HG03196 (cell line): ENCODE results near the gene PRXL2C.
"Not testable (repeated sequence)": the region's sequence is repeated elsewhere in the genome, so short reads cannot be mapped to it uniquely, and the experiment has no call there.

Experiments
- ATAC-seq: cut with Tn5 transposase; IDR thresholded peaks from one replicate; pipeline ENCODE4 v1.9.1; 2021; ENCODE audit not compliant: unreplicated experiment

The PRXL2C gene

DNA sequence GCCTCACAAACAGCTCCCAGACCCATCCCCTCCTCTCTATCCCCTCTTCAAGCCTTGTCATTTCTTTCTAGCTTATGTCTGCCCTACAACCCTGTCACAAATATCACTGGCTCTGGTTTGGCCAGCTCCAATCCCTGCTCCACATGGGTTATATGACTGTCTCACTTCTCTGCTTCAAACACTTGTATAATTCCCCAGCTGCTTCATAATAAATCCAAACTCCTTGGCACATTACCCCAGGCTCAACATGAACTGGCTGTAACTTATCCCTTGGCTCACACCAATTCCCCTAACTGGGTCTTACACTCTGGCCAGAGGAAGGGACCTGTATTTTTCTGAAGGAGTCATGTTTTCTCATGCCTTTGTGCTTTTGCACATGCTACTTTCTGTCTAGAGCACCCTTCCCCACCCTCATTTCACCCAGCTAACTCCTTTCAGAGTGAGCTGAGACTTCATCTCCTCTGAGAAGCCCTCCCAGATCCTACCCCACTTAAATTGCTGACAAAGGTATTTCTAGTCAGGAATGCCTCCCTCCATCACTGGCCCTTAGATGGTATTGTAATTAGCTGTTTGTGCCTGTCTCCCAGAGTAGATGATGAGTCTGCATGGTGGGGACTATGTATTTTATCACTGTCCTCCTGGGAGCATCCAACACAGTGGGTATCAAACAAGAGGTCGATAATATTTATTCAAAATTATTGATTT lies 5.3 kb downstream of the PRXL2C start:
- no peak for ATAC-seq

DNA sequence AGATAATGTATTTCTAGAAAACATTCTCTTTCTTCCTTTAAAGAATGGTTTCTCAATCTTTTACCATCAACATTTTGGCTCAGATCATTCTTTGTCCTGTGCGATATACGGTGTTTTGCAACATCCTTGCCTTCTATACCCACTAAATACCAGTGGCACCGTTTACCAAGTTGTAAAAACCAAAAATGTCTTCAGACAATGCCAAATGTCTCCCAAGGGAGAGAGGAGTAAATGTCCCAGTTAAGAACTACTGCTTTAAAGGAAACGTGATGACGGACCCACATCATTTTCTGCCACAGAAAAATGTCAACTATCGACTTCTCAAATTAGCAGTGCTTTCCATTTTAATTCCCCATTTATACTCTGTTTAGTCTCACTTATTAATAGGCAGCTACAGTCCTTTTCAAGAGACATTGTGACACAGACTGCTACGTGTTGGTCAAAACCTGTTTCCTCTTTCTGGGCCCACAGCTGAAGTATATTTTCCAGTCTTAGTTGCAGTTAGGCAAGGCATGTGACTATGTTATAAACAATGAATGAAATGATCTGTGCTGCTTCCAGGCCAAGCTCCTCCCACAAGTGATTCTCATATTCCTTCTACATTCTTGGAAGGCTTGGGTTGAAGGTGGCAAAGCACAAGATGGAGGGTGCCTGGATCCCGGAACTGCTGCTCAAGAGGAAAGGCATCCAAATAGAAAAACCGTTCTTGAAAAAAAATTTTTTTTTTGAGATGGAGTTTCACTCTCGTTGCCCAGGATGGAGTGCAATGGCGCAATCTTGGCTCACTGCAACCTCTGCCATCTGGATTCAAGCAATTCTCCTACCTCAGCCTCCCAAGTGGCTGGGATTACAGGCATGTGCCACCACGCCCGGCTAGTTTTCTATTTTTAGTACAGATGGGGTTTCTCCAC lies 8.8 kb downstream of the PRXL2C start:
- ATAC-seq, result no peak

DNA sequence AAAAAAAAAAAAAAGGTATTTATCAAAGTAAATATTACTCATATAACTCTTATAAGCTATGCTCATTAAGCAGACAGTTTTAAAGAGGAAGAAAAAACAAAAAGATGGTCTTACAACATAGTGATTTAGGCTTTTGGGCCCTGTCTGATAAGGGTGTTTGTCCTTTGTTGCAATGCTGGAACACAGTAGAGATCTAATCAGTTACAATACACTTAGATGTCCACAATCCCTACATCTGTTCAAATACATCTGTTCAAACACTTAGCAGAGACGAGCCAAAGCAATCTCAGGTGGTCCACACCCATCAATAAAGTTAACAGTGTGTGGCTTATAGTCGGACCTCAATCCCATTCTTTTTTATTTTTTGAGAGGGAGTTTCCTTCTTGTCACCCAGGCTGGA lies 11.0 kb downstream of the PRXL2C start:
- ATAC-seq, result no peak

DNA sequence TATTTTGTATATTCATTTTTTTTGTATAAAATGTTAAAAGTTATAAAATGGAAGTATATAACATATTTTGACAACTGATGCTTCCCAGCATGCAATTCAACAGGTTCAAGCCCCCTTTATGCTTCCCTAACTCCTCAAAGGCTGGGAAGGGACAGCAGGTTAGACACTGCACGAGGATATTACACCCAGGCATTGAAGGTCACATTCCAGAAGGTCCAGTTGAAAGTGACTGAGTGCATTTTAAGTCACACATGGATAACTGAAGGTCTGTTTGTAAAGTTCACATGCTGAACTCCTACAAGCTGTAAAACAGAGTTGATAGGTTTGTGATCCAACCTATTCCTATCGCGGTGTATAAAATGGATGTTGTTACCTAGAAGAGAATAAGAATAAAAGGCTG lies 13.6 kb downstream of the PRXL2C start:
- ATAC-seq, result no peak

DNA sequence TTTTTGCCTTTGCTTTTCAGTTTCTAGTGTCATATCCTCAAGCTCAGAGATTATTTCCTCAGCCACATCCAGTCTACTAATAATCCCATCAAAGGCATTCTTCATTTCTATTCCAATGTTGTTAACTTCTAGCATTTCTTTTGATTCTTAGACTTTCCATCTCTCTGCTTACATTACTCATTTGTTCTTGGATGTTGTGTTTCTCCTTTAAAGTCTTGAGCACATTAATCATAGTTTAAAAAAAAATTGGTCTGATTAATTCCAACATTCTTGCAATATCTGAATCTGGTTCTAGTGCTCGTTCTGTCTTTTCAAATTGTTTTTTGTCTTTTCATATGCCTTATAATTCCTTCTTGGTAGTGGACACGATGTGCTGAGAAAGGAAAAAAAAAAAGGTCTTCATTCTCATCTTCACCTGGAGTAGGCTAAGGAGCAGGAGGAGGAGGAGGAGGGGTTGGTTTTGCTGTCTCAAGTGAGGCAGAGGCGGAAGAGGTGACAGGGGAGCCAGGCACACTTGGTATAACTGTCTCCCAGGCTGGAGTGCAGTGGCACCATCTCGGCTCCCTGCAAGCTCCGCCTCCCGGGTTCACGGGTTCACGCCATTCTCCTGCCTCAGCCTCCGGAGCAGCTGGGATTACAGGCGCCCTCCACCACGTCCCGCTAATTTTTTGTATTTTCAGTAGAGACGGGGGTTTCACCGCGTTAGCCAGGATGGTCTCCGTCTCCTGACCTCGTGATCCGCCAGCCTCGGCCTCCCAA lies 16.3 kb downstream of the PRXL2C start:
- no peak for ATAC-seq

DNA sequence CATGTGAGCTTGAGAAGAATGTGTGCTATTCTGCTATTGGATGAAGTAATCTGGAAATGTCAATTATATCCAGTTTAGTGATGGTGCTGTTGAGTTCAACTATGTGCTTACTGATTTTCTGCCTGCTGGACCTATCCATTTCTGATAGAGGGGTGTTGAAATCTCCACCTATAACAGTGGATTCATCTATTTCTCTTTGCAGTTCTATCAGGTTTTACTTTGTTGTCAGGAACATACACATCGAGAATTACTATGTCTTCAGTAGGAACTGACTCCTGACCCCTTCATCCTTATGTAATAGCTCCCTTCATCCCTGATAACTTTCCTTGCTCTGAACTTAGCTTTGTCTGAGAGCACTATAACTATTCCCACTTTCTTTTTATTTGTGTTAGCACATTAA lies 18.7 kb downstream of the PRXL2C start:
- ATAC-seq, result no peak

DNA sequence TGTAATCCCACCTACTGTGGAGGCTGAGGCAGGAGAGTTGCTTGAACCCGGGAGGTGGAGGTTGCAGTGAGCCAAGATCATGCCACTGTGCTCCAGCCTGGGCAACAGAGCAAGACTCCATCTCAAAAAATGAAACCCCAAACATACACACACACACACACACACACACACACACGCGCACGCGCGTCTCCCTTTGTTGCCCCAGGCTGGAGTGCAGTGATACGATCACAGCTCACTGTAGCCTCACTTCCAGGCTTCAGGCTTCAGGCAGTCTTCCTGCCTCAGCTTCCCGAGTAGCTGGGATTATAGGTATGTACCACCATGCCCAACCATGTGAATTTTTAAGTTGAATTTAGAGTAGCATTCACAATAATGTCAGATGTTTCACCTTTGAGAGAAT lies 21.5 kb downstream of the PRXL2C start:
- ATAC-seq, result not testable (repeated sequence)

DNA sequence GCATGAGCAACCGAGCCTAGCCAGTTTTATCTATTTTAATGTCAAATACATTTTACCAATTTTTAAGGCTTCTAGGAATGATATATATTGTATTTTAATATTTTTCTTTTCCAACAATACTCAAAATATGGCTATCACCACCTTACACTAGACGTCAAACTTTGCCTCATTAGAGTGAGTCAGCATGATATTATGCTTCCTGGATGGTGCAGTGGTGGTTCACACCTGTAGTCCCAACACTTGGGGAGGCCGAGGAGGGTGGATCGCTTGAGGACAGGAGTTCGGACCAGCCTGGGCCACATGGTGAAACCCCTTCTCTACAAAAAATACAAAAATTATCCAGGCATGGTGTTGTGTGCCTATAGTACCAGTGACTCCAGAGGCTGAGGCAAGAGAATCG lies 28.2 kb downstream of the PRXL2C start:
- ATAC-seq, result no peak

DNA sequence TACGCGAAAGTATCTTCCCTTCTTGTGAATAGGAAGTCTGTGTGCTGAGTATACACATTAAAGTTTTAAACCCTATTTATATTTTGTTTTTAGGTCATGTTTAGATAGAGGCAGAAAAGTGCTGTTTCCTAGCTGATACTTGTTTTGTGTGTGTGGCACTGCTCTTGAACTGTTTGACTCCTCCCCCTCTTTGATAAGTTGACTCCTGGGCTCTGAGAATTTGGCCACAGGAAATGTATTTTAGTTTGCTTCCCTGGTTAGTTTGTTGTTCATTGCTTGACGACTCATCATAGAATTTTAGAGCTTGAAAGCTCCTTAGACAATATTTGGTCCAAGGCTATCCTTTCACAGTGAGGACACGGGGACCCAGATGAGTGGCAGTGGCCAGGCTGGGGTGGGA lies 33.5 kb downstream of the PRXL2C start:
- no peak for ATAC-seq

DNA sequence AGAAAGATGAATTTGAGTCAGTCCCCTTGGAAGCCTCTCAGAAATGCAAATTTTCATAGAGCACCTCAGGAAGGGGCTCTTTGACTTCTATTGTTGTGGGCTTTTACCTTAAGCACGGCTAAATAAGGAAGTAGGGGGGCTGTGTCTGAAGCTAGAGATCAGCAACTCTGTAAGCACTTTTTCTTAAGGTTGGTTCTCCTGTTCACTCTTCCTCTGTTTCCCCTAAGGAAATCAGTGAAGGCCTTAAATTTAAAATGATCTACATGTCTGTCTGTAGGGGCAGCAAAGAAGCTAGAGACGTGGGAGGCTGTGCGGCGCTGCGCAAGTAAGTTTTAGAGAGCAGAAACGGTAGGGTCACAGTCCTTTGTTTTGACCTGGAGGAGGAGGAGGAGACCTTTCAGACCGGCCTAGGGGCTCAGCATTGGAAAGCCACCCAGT lies 34.3 kb downstream of the PRXL2C start:
- ATAC-seq, result no peak

DNA sequence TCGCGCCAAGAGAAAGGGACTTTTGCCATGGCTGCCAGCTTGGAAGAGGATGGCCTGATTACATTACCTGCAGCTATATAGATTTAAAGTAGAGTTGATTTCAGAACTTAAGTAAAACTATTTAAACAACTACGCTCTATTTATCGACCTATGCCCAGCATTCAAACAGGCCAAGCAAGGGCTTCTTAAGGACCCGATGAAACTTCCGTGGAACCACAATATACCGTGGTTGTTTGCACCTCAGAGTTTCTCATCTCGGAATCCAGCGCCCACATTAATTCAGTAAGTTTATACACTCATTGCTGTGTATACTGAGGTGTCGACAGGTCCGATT lies 35.0 kb downstream of the PRXL2C start:
- no peak for ATAC-seq

DNA sequence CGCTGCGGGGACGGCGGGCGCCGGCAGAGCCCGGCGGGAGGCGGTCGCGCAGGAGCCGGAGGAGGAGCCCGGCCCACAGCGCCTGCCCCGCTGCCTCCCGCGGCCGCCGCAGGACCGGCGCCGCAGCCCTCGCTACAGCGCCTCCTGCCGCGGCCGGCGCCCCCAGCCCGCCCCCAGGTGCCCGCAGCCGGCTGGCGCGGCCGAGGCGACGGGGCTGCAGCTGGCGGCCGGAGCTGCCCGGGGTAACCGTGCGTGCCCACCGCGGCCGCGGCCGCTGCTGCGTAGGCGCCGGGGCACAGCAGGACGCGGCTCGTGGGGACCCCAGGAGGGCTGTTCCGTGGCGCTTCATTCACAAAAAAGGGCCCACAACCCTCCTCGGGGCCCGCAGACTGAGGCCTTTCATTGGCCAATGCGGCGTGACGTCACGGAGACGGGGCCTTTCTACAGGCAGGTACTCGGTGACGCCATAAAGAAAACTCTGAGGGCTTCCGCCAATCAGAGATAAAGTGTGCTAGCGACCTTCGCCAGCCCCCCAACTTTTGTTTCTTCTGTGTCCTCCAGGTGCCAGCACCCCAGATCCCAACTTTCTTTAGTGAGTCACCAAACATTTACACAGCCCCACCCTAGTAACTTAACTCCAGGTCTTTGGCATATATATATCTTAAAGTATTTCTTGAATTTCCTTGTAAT lies 35.5 kb downstream of the PRXL2C start, which contains the start of gene CDC14B:
Gene CDC14B, minus strand, starts transcription at position 353 of the 690 bp plus-strand sequence. CDS start 465 bp downstream, outside the sequence.
- no peak for ATAC-seq

DNA sequence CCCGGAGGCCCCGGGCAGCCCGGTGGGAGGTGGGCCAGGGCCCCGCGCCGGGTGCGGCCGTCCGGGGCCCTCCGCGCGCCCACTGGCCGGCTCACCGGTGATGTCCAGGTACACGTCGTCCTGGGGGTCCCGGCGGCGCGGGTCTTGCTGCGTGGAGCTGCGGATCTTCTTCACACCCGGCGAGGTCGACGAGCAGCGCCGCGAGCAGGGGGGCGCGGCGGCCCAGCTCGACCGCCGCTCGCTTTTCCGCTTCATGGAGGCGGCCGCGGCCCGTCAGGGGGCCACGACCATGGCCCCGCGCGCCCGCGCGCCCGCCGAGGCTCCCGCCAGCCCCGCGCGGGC lies 36.0 kb downstream of the PRXL2C start:
- ATAC-seq, result no peak

DNA sequence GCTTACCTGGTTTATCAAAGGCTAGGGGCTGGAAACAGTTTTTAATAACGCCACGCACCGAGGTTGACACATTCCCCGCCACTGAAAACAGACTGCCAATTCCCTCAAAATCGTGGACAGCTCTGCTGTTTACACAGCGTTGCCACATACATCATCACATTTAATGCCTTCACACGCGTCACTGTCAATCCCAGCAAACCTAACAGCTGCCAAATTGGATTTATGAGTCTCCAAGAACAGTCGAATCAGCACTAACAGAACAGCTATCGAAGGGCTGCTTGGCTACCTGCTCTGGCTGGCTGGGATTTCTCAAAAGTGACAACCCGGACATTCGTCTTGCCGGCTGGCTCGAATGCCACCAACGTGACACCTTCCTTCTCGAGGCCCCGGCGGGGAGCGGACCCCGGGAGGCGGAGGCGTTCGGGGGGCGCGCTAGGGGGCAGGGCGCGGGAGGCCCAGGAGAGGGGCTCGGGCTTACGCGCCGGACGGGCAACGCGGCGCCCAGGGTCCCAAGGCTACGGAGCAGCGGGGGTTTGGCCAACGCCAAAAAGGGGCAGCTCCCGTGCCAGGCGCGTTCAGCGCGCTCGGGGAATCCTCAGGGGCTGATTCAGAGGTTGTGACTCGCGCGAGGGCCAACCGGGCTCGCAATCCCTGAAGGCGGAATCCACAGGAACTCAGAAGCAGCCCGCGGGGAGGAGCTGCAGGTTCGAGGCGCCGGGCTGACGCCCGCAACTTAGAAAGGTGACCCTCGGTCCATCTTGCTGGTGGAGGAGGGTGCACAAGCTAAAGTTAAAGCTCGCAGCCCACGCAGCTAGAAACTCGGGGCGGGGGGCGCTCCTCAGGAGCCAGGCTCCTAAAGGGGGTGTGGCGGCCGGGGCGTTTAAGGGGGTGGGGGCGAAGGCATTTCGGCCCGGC lies 36.7 kb downstream of the PRXL2C start:
- no peak for ATAC-seq

DNA sequence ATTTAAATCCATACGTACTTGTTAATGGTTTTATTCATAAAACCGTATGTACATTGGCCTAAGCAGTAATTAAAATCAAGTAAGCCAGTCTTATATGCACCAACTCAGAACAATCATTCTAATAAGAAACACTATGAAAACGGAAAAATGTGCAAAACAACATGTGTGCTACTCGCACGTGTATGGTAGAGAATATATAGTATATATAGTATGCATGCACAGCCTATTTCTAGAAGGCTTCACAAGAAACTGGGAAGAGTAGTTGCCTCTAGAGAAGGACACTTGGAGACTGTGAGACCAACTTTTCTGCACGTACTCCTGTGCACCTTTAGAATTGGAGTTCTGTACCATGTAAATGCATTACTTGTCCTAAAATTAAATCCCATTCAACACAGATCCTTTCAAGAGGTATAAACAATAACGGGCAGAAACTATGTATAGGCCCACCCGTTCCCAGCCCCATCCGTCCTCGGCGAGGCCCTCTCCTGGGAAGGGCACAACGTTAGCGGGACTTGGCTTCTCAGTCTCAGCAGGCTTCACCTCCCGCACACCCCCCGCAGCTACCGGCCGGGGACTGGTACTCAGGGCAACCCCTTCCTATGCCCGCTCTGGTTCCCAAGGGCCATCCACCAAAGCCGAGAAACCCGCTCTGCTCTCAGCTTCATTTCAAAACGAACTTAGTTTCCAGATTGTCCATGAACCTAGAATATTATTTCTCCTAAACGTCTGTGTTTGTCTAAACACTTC lies 37.5 kb downstream of the PRXL2C start:
- no peak for ATAC-seq

DNA sequence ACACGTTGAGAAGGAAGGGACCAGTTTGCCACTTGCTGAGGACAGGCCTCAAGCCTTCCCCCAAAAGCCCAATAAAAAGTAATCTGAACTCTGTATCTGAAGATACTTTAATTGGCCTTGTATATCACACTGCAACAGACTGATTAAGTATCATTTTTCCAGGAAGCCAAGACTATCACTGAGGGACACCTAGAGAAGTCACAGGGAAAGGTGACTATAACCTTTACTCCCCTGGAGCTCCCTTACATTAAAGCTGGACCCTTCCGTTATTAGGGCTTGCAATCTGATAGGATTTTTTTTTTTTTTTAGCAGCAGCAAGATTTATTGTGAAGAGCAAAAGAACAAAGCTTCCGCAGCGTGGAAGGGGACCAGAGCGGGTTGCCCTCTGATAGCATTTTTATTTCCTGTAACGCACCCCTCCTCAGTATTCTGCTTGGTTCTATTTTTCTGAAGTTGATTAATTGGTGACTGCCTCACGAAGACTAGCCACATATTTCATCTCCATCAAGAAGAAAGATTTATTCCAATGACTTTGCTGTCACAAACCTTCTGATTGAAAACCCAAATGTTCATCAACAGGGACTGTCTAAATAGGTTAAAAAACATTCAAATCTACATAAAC lies 38.2 kb downstream of the PRXL2C start:
- no peak for ATAC-seq

DNA sequence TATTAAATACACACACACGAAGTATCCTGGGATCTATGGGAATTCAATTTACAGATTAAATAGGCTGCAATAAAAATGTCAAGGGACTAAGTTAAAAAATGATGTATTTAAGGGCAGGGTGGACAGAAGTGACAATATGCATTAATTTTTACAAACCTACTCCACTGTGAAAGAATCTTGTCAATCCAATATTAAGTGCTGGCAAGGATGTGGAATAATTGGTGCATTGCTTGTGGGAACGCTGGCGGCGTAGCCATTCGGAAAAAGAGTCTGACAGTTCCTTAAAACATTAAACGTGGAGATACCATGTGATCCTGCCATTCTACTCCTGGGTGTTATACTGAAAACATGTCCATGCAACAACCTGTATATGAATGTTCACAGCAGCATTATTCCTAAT lies 39.7 kb downstream of the PRXL2C start:
- no peak for ATAC-seq

DNA sequence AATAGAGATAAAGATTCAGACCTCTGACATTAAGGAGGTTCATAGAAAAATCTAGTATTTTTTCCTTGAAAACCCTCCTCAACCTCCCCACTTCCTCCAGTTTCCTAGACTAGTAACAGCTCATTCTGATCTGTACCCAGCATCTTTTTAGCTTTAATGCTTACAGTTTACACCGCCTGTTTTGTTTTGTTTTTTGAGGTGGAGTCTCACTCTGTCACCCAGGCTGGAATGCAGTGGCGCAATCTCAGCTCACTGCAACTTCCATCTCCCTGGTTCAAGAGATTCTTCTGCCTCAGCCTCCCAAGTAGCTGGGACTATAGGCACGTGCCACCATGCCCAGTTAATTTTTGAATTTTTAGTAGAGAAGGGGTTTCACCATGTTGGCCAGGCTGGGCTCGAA lies 40.5 kb downstream of the PRXL2C start:
- ATAC-seq, result not testable (repeated sequence)
